Mononuclear cell (primary cell): ENCODE measurements around the gene CCDC28B. TPM values are rescaled to one million over a fixed set of nuclear protein-coding genes. Genes with fewer than 3 reads are reported as not detected.

ENCODE experiments used
- H3K27me3 ChIP-seq: 2 replicates; pipeline ENCODE4 v1.6.0; 2011; ENCODE audit warnings: low read length, control low read depth; ENCODE audit not compliant: insufficient read depth
- H3K4me1 ChIP-seq: 2 replicates; pipeline ENCODE4 v1.5.1; 2011; ENCODE audit warnings: mild to moderate bottlenecking, low read length, control low read depth; ENCODE audit not compliant: insufficient read depth
- H3K4me3 ChIP-seq: 2 replicates; pipeline ENCODE4 v1.5.1; 2011; ENCODE audit warnings: mild to moderate bottlenecking, low read length, moderate library complexity
- H3K9me3 ChIP-seq: 2 replicates; pipeline ENCODE4 v1.5.1; 2011; ENCODE audit warnings: low read depth, mild to moderate bottlenecking, control low read depth, low read length
- total RNA-seq: library from RNA; depleted of rRNA; stranded (reverse); fragments of >200 nt; gene quantifications from one replicate; pipeline ENCODE4 v1.2.3, GENCODE V29; 2012

CCDC28B gene
- total RNA-seq, 1 donor: 3.7 TPM

GRCh38 chr1:32228771-32229170, 28.4 kb downstream of the CCDC28B start:
- H3K4me1 ChIP-seq: peaks cover 4% of the 10 kb centered on the region
- H3K4me3 ChIP-seq: no peak overlapping the region
- no peaks in the 10 kb centered on the region for H3K9me3 ChIP-seq
- no peaks in the 10 kb centered on the region for H3K27me3 ChIP-seq

- Histone ChIP-seq H3K9me3 (no peaks in the 10 kb centered on the region), H3K4me1 (no peaks in the 10 kb centered on the region), H3K4me3 (no peak overlapping the region), H3K27me3 (no peaks in the 10 kb centered on the region)
Observed at GRCh38 chr1:32231843-32232432, 31.5 kb downstream of the CCDC28B start.

- Histone ChIP-seq H3K4me1 (no peaks in the 10 kb centered on the region), H3K4me3 (no peak overlapping the region), H3K9me3 (no peaks in the 10 kb centered on the region), H3K27me3 (no peaks in the 10 kb centered on the region)
Observed at GRCh38 chr1:32232558-32233304, 32.3 kb downstream of the CCDC28B start.

GRCh38 chr1:32234792-32235191, 34.4 kb downstream of the CCDC28B start:
- Histone ChIP-seq H3K4me3 (no peak overlapping the region), H3K27me3 (no peaks in the 10 kb centered on the region), H3K4me1 (peaks cover 2% of the 10 kb centered on the region), H3K9me3 (no peaks in the 10 kb centered on the region)

GRCh38 chr1:32239337-32239736, 38.9 kb downstream of the CCDC28B start:
- Histone ChIP-seq H3K4me3 (no peak overlapping the region), H3K4me1 (peaks cover 32% of the 10 kb centered on the region), H3K9me3 (no peaks in the 10 kb centered on the region), H3K27me3 (no peaks in the 10 kb centered on the region)

GRCh38 chr1:32239790-32240139, 39.4 kb downstream of the CCDC28B start:
- no peaks in the 10 kb centered on the region for H3K27me3 ChIP-seq
- peaks cover 32% of the 10 kb centered on the region for H3K4me1 ChIP-seq
- no peaks in the 10 kb centered on the region for H3K9me3 ChIP-seq
- no peak overlapping the region for H3K4me3 ChIP-seq

- Histone ChIP-seq H3K4me1 (peaks cover 32% of the 10 kb centered on the region), H3K4me3 (peak overlapping the region; percentile 55), H3K9me3 (no peaks in the 10 kb centered on the region), H3K27me3 (no peaks in the 10 kb centered on the region)
Observed at GRCh38 chr1:32240140-32240951, 40.0 kb downstream of the CCDC28B start.

- H3K4me1 ChIP-seq: peaks cover 32% of the 10 kb centered on the region
- H3K27me3 ChIP-seq: no peaks in the 10 kb centered on the region
- H3K9me3 ChIP-seq: no peaks in the 10 kb centered on the region
- peak overlapping the region; percentile 55 for H3K4me3 ChIP-seq
Observed at GRCh38 chr1:32241001-32241763, 40.8 kb downstream of the CCDC28B start.

GRCh38 chr1:32242341-32242851, 42.0 kb downstream of the CCDC28B start:
- Histone ChIP-seq H3K9me3 (no peaks in the 10 kb centered on the region), H3K4me1 (peaks cover 42% of the 10 kb centered on the region), H3K27me3 (no peaks in the 10 kb centered on the region), H3K4me3 (no peak overlapping the region)

GRCh38 chr1:32246888-32247273, 46.5 kb downstream of the CCDC28B start, which contains the start of gene FAM167B:
Gene FAM167B, plus strand, starts transcription at chr1:32247222. Its CDS starts 200 bp downstream, at chr1:32247422.
- no peak within 1 kb of the TSS for H3K4me3 ChIP-seq
- H3K27me3 ChIP-seq: no peaks in the 10 kb centered on the region
- peaks cover 64% of the 10 kb centered on the region for H3K4me1 ChIP-seq
- H3K9me3 ChIP-seq: no peaks in the 10 kb centered on the region

- no peaks in the 10 kb centered on the region for H3K27me3 ChIP-seq
- no peaks in the 10 kb centered on the region for H3K9me3 ChIP-seq
- peaks cover 64% of the 10 kb centered on the region for H3K4me1 ChIP-seq
- H3K4me3 ChIP-seq: no peak overlapping the region
Observed at GRCh38 chr1:32247452-32247851, 47.1 kb downstream of the CCDC28B start.

- peaks cover 69% of the 10 kb centered on the region for H3K4me1 ChIP-seq
- no peaks in the 10 kb centered on the region for H3K9me3 ChIP-seq
- no peak overlapping the region for H3K4me3 ChIP-seq
- no peaks in the 10 kb centered on the region for H3K27me3 ChIP-seq
Observed at GRCh38 chr1:32247983-32248889, 47.8 kb downstream of the CCDC28B start.

GRCh38 chr1:32249831-32250525, 49.6 kb downstream of the CCDC28B start:
- Histone ChIP-seq H3K4me1 (peaks cover 84% of the 10 kb centered on the region), H3K4me3 (peak overlapping the region; percentile 54), H3K27me3 (no peaks in the 10 kb centered on the region), H3K9me3 (no peaks in the 10 kb centered on the region)
